ENCODE data around the gene CCDC149. TPM values are rescaled to one million over a fixed set of nuclear protein-coding genes. Genes with fewer than 3 reads are reported as not detected.
A peak's percentile ranks its signal among the peaks of the same experiment; 100 is the strongest.

Gene CCDC149
- total and polyA plus RNA-seq, 9 of the 15 experiments (the other 6 are each of a cell fraction or from before 2014, with no cell fraction given): 0.04 to 0.18 TPM; not detected in 7

DNA sequence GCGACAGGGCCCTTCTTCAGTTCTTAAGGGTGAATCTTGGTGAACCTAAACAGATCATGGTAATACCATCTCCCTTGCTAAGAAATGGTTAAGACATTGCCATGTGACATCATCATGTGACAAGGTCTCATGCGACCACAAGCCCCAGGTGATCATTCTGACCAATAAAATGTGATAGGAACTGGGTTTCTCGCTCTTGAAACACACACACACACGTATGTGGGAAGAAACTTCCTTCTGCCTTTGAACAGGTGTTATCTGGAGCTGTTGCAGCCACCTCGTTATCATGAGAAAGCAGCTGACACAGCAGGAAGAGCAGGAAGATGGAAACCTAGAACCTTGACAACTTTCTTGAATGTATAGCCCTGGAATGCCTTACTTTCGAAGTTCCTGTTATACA is 107.3 kb downstream of the CCDC149 start (continued):
- peak; percentile 47; the same call in 1 of the 2 replicates for TF ChIP-seq MAFF (IDR thresholded peaks at IDR 0.05; ENCODE audit: low read length)
- TF ChIP-seq, protein P1, sequence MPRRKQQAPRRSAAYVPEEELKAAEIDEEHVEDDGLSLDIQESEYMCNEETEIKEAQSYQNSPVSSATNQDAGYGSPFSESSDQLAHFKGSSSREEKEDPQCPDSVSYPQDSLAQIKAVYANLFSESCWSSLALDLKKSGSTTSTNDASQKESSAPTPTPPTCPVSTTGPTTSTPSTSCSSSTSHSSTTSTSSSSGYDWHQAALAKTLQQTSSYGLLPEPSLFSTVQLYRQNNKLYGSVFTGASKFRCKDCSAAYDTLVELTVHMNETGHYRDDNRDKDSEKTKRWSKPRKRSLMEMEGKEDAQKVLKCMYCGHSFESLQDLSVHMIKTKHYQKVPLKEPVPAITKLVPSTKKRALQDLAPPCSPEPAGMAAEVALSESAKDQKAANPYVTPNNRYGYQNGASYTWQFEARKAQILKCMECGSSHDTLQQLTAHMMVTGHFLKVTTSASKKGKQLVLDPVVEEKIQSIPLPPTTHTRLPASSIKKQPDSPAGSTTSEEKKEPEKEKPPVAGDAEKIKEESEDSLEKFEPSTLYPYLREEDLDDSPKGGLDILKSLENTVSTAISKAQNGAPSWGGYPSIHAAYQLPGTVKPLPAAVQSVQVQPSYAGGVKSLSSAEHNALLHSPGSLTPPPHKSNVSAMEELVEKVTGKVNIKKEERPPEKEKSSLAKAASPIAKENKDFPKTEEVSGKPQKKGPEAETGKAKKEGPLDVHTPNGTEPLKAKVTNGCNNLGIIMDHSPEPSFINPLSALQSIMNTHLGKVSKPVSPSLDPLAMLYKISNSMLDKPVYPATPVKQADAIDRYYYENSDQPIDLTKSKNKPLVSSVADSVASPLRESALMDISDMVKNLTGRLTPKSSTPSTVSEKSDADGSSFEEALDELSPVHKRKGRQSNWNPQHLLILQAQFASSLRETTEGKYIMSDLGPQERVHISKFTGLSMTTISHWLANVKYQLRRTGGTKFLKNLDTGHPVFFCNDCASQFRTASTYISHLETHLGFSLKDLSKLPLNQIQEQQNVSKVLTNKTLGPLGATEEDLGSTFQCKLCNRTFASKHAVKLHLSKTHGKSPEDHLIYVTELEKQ (CRISPR knock-in tag; IDR thresholded peaks at IDR 0.05): no peak
- no peak for TF ChIP-seq POU5F1 (IDR thresholded peaks at IDR 0.05; ENCODE audit: borderline replicate concordance, low read depth, low read length, partially characterized antibody)
- TF ChIP-seq TAF7 (tag; IDR thresholded peaks at IDR 0.05): no peak
- no peak for TF ChIP-seq TEAD1 (CRISPR knock-in tag; IDR thresholded peaks at IDR 0.05)
- TF ChIP-seq, protein P2, sequence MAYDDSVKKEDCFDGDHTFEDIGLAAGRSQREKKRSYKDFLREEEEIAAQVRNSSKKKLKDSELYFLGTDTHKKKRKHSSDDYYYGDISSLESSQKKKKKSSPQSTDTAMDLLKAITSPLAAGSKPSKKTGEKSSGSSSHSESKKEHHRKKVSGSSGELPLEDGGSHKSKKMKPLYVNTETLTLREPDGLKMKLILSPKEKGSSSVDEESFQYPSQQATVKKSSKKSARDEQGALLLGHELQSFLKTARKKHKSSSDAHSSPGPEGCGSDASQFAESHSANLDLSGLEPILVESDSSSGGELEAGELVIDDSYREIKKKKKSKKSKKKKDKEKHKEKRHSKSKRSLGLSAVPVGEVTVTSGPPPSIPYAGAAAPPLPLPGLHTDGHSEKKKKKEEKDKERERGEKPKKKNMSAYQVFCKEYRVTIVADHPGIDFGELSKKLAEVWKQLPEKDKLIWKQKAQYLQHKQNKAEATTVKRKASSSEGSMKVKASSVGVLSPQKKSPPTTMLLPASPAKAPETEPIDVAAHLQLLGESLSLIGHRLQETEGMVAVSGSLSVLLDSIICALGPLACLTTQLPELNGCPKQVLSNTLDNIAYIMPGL (CRISPR knock-in tag; IDR thresholded peaks at IDR 0.05): no peak
- TF ChIP-seq, protein P3, sequence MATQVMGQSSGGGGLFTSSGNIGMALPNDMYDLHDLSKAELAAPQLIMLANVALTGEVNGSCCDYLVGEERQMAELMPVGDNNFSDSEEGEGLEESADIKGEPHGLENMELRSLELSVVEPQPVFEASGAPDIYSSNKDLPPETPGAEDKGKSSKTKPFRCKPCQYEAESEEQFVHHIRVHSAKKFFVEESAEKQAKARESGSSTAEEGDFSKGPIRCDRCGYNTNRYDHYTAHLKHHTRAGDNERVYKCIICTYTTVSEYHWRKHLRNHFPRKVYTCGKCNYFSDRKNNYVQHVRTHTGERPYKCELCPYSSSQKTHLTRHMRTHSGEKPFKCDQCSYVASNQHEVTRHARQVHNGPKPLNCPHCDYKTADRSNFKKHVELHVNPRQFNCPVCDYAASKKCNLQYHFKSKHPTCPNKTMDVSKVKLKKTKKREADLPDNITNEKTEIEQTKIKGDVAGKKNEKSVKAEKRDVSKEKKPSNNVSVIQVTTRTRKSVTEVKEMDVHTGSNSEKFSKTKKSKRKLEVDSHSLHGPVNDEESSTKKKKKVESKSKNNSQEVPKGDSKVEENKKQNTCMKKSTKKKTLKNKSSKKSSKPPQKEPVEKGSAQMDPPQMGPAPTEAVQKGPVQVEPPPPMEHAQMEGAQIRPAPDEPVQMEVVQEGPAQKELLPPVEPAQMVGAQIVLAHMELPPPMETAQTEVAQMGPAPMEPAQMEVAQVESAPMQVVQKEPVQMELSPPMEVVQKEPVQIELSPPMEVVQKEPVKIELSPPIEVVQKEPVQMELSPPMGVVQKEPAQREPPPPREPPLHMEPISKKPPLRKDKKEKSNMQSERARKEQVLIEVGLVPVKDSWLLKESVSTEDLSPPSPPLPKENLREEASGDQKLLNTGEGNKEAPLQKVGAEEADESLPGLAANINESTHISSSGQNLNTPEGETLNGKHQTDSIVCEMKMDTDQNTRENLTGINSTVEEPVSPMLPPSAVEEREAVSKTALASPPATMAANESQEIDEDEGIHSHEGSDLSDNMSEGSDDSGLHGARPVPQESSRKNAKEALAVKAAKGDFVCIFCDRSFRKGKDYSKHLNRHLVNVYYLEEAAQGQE (IDR thresholded peaks at IDR 0.05; ENCODE audit: borderline replicate concordance): peak; percentile 44; the same call in 1 of the 2 replicates
- TF ChIP-seq, protein P3 (CRISPR knock-in tag; IDR thresholded peaks at IDR 0.05; ENCODE audit: low read depth): no peak
- TF ChIP-seq ZBED1 (IDR thresholded peaks at IDR 0.05): no peak
- TF ChIP-seq MED1 (CRISPR knock-in tag; IDR thresholded peaks at IDR 0.05; ENCODE audit: borderline replicate concordance): no peak
- no peak for TF ChIP-seq NR2C2 (CRISPR knock-in tag; IDR thresholded peaks at IDR 0.05)
- no peak for TF ChIP-seq NR2C2 (tag; IDR thresholded peaks at IDR 0.05)
- no peak for TF ChIP-seq PRPF4 (IDR thresholded peaks at IDR 0.05; ENCODE audit: insufficient read depth, low read depth, low read length, poor library complexity, severe bottlenecking)
- no peak for TF ChIP-seq ZNF75A (CRISPR knock-in tag; IDR thresholded peaks at IDR 0.05)
- TF ChIP-seq, protein P4, sequence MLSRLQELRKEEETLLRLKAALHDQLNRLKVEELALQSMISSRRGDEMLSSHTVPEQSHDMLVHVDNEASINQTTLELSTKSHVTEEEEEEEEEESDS (CRISPR knock-in tag; IDR thresholded peaks at IDR 0.05): no peak
- TF ChIP-seq EWSR1 (IDR thresholded peaks at IDR 0.05; ENCODE audit: borderline replicate concordance, low read depth, partially characterized antibody): no peak
